OCI-LY1 (cell line): Measurements from ENCODE around the gene SBSN.

ENCODE experiments used
- H2AFZ ChIP-seq: fragments of 200-600 bp; sonication (generic), shearing (Covaris generic); 2 replicates; pipeline ENCODE4 v1.6.0; 2014; ENCODE audit warnings: antibody characterized with exemption, mild to moderate bottlenecking, low read length
- H3F3A ChIP-seq: fragments of 200-600 bp; sonication (generic), shearing (Covaris generic); 2 replicates; pipeline ENCODE4 v1.6.0; 2014; ENCODE audit warnings: mild to moderate bottlenecking, antibody characterized with exemption, low read length, moderate library complexity; ENCODE audit not compliant: insufficient read depth
- H3K27ac ChIP-seq: fragments of 200-600 bp; sonication (generic); 2 replicates; pipeline ENCODE4 v1.5.1; 2014; ENCODE audit warnings: low read length, mixed run types, mild to moderate bottlenecking, low read depth; ENCODE audit not compliant: poor library complexity, severe bottlenecking
- H3K27me3 ChIP-seq: fragments of 200-600 bp; sonication (generic); 2 replicates; pipeline ENCODE4 v1.6.0; 2014; ENCODE audit warnings: antibody characterized with exemption, mild to moderate bottlenecking, low read length, moderate library complexity; ENCODE audit not compliant: insufficient read depth
- H3K36me3 ChIP-seq: fragments of 200-600 bp; sonication (generic); 2 replicates; pipeline ENCODE4 v1.6.1; 2014; ENCODE audit warnings: mild to moderate bottlenecking, antibody characterized with exemption, low read length, moderate library complexity, mixed read lengths; ENCODE audit not compliant: insufficient read depth
- H3K4me1 ChIP-seq: fragments of 200-600 bp; sonication (generic); 2 replicates; pipeline ENCODE4 v1.5.1; 2014; ENCODE audit warnings: mild to moderate bottlenecking, low read length, moderate library complexity; ENCODE audit not compliant: insufficient read depth, severe bottlenecking
- H3K4me2 ChIP-seq: fragments of 200-600 bp; sonication (generic), shearing (Covaris generic); 2 replicates; pipeline ENCODE4 v1.6.1; 2014; ENCODE audit warnings: low read length
- H3K4me3 ChIP-seq: fragments of 200-600 bp; sonication (generic); 2 replicates; pipeline ENCODE4 v1.5.1; 2014; ENCODE audit warnings: low read length, low read depth, mild to moderate bottlenecking, mixed read lengths; ENCODE audit not compliant: poor library complexity, severe bottlenecking
- H3K79me2 ChIP-seq: fragments of 200-600 bp; shearing (Covaris generic); 2 replicates; pipeline ENCODE4 v1.6.1; 2016; ENCODE audit warnings: mixed run types, low read length, mixed read lengths; ENCODE audit not compliant: insufficient read depth
- H3K9ac ChIP-seq: fragments of 200-600 bp; sonication (generic), shearing (Covaris generic); 2 replicates; pipeline ENCODE4 v1.6.1; 2014; ENCODE audit warnings: mild to moderate bottlenecking, low read length, mixed read lengths
- H3K9me2 ChIP-seq: fragments of 200-600 bp; sonication (generic), shearing (Covaris generic); 2 replicates; pipeline ENCODE4 v1.6.1; 2014; ENCODE audit warnings: low read depth, mild to moderate bottlenecking, low read length, mixed read lengths
- H3K9me3 ChIP-seq: fragments of 200-600 bp; shearing (Covaris generic); 2 replicates; pipeline ENCODE4 v1.6.1; 2014; ENCODE audit warnings: low read length, mixed read lengths
- H4K20me1 ChIP-seq: fragments of 200-600 bp; sonication (generic), shearing (Covaris generic); 2 replicates; pipeline ENCODE4 v1.6.0; 2016; ENCODE audit warnings: mild to moderate bottlenecking, low read length; ENCODE audit not compliant: insufficient read depth
- CTCF ChIP-seq: fragments of 200-600 bp; sonication (generic), shearing (Covaris generic); IDR thresholded peaks from 2 replicates; pipeline ENCODE4 v1.5.1; 2017; ENCODE audit warnings: mild to moderate bottlenecking, antibody characterized with exemption, low read length, moderate library complexity, mixed read lengths
- EZH2 ChIP-seq: fragments of 200-600 bp; sonication (generic), shearing (Covaris generic); IDR thresholded peaks from 2 replicates; pipeline ENCODE4 v1.8.0; 2017; ENCODE audit warnings: borderline replicate concordance, mixed run types, mild to moderate bottlenecking, antibody characterized with exemption, low read length, moderate library complexity, mixed read lengths

Gene SBSN

GRCh38 chr19:35534803-35535480 lies 6.8 kb upstream of the SBSN start:
- no peaks in the 10 kb centered on the region for H3K9me3 ChIP-seq
- no peak overlapping the region for H2AFZ ChIP-seq

GRCh38 chr19:35533822-35534392 lies 5.8 kb upstream of the SBSN start:
- Histone ChIP-seq H3K9me2 (no peaks in the 10 kb centered on the region), H3K79me2 (no peaks in the 10 kb centered on the region), H3K36me3 (no peaks in the 10 kb centered on the region), H3K9ac (no peak overlapping the region), H3K4me1 (no peaks in the 10 kb centered on the region), H3K4me3 (no peak overlapping the region), H3K27me3 (no peaks in the 10 kb centered on the region), H3K9me3 (no peaks in the 10 kb centered on the region), H3F3A (no peaks in the 10 kb centered on the region), H3K4me2 (no peak overlapping the region), H2AFZ (no peak overlapping the region), H4K20me1 (no peaks in the 10 kb centered on the region), H3K27ac (no peak overlapping the region)
- TF ChIP-seq EZH2 (no peak), CTCF (no peak)

More at GRCh38 chr19:35534803-35535480, 6.8 kb upstream of the SBSN start:
- Histone ChIP-seq H3K4me2 (no peak overlapping the region), H3F3A (no peaks in the 10 kb centered on the region), H3K4me1 (no peaks in the 10 kb centered on the region), H3K9me2 (no peaks in the 10 kb centered on the region), H3K36me3 (no peaks in the 10 kb centered on the region), H3K27me3 (no peaks in the 10 kb centered on the region), H3K79me2 (no peaks in the 10 kb centered on the region), H3K27ac (no peak overlapping the region), H4K20me1 (no peaks in the 10 kb centered on the region), H3K4me3 (no peak overlapping the region), H3K9ac (no peak overlapping the region)
- no peak for TF ChIP-seq EZH2
- TF ChIP-seq CTCF: no peak

GRCh38 chr19:35533201-35533821 lies 5.2 kb upstream of the SBSN start, which contains the start of gene GAPDHS:
Gene GAPDHS, plus strand, starts transcription at chr19:35533456. Its CDS starts 72 bp downstream, at chr19:35533528.
- H4K20me1 ChIP-seq: no peaks in the 10 kb centered on the region
- no peak within 1 kb of the TSS for H3K4me3 ChIP-seq
- no peaks in the 10 kb centered on the region for H3F3A ChIP-seq
- no peak within 1 kb of the TSS for H2AFZ ChIP-seq
- no peak within 1 kb of the TSS for H3K27ac ChIP-seq
- H3K4me2 ChIP-seq: no peak within 1 kb of the TSS
- H3K9me2 ChIP-seq: no peaks in the 10 kb centered on the region
- H3K9ac ChIP-seq: no peak within 1 kb of the TSS
- no peaks in the 10 kb centered on the region for H3K36me3 ChIP-seq
- no peaks in the 10 kb centered on the region for H3K4me1 ChIP-seq
- H3K79me2 ChIP-seq: no peaks in the 10 kb centered on the region
- no peaks in the 10 kb centered on the region for H3K27me3 ChIP-seq
- H3K9me3 ChIP-seq: no peaks in the 10 kb centered on the region
- no peak for TF ChIP-seq EZH2
- no peak for TF ChIP-seq CTCF
